ENCODE measurements around the gene FOXP1.

FOXP1 gene

DNA sequence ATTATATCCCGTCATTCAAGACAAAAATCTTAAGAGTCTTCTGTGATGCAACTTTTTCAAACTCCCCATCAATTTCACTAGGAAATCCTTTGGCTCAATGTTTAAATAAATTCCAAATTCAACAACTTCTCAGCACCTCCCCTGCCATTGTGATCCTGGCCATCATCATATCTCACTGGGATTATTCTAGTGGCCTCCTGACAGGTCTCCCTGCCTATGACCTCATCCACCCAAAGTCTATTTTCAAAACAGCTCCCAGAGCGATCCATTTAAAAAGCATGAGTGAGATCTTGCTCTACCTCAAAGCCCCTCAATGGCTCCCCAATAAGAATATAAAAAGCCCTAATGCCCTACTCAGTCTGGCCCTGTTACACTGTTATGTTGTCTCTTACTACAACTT lies 293.2 kb downstream of the FOXP1 start:
- no peak for DNase-seq

- DNase-seq = no peak
Measured at GRCh38 chr3:71288269-71288930, 295.1 kb downstream of the FOXP1 start.

- no peak for DNase-seq
Measured at GRCh38 chr3:71285086-71285485, 298.4 kb downstream of the FOXP1 start.

- DNase-seq = no peak
Measured at GRCh38 chr3:71282976-71283375, 300.6 kb downstream of the FOXP1 start.

DNA sequence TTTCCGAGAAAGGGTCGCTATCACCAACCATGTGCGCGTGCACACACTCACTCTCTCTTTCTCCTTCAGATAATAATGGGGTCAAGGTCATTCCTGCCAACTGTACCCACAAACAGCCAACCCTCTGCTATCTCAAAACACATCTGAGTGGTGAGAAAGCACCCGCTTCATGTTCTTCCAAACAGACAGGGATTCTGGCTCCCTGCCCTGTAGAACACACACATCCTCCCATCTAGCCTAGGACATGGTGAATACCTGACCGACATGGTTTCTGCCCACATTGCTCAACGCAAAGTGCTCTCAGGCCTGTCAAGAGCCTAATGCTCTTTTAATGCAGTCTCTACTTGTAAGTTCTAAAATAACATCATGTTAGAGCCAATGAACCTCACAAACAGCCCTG lies 302.2 kb downstream of the FOXP1 start:
- no peak for DNase-seq

GRCh38 chr3:71277341-71277740 lies 306.2 kb downstream of the FOXP1 start:
- no peak for DNase-seq

DNA sequence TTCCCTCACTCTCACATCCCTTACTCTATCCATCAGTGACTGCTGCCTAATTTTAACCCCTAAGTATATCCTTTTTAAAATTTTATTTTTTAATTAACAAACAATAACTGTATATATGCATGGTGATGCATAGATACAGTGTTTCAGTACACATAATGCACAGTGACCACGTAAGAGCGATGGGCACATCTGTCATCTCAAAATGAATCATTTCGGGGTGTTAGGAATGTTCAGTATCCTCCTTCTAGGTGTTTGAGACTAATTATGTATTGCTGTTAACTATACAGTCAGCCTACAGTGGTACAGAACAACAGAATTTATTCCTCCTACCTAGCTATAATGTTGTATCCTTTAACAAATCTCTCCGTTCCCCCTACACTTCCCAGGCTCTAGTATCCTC lies 307.0 kb downstream of the FOXP1 start:
- no peak for DNase-seq

DNA sequence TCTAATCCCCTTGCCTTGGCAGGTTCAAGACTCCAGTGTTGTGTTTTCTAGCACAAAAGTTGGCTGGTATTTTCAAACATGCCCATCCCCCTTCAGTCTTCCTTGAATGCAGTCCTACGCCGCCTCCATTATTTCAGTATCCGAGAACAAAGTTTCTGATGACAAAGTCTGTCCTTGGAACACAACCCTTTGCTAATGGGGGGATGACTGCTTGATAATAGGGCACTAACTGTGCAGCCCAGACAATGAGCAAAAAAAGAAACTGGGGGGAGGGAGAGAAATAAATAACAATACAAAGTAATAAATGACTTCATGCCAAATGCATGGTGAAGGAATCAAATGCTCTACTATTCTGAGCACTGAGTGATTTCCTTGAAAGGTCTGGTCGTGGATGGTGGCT lies 310.1 kb downstream of the FOXP1 start:
- no peak for DNase-seq

DNA sequence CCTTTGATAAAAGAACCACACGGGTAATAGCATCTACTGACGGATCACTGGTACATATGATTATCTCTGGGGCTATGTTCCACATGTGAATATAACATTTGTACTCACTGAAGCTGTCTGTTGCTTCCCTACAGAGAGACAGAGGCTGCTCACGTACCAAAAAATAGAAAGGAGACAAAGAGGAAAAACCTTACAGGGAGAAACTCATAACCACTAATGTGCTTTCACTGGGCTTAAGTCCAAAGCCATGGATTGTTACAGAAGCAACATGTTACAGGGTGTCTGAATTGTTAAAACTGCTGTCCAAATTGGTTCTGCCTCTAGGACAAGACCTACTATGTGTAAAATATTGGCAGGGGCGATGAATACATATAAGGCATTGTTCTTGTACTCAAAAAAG lies 311.9 kb downstream of the FOXP1 start:
- no peak for DNase-seq

DNA sequence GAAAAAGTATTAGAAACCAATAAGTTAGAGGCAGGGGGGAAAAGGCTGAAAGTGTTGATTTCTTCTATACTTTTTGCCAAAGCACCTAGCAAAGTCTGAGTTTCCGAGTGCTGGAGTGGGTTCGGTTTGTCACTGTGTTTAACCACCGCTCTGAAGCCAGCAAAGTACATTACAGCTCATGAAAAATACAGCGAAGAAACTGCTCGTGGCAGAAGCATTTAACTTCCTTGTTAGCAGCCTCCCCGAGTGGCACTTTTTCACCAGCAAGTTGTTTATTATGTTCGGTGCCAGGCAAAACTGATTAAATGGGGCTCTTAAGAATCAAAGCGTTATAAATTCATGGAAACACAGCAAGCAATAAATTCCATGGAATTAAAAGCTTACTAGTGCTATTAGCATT lies 313.6 kb downstream of the FOXP1 start:
- no peak for DNase-seq

DNA sequence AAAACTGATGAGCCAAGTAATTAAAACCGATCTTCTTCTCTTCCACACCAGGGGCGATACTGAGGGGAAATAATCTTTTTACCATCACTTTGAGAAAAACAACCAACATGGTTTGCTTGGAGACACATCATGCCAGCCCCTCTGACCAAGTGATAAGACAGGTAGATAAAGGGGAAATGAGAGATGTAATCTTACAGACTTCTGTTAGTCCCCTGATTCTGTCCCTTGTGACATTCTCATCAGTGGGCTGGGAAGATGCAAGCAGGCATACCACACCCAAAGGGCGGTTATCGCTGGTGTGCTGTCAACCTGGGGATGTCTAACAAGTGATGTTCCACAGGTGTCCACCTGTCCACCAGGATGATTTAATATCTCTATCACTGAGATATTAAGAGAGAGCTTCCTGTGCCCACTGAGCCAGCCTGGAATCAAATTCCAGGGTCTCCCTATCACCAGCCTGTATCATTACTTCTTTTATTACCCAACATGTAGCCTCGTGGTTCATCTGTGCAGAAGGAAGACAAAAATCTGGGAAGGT lies 315.0 kb downstream of the FOXP1 start:
- DNase-seq = no peak

DNA sequence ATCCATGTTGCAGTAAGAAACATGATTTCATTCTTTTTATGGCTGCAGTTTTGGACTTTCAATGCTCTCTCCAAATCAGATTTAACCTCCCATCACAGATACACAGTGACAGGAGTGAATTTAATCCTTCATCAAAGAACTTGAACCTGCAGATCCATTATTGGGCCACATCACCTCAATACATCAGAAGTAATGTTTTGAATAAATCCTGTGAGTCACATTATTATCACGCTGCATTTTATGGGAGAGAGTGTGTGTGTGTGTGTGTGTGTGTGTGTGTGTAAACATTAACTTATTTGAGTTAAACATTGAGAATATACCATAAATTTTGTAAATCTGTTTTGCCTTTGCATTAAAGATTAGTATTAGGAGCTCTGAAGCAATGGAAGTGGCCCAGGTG lies 316.7 kb downstream of the FOXP1 start:
- no peak for DNase-seq

- DNase-seq = no peak
Measured at GRCh38 chr3:71265365-71265915, 318.1 kb downstream of the FOXP1 start.

DNA sequence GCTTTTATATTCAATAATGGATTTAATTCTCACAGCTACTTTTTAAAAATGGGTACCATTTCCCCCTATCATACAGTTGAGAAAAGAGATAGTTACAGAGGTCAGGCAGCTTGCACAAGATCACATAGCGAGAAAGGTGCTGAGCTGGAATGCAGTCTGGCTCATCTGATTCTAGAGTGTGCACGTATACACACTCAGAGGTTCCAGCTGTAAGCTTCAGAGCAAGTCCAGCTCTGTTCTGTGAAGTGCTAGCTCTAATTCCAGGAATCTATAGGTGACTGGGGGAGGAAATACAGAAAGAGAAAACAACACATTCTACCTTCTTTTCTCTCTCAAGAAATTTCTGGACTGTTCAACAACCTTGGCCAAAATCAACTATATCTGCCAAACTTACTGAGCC lies 318.7 kb downstream of the FOXP1 start:
- DNase-seq = no peak

DNA sequence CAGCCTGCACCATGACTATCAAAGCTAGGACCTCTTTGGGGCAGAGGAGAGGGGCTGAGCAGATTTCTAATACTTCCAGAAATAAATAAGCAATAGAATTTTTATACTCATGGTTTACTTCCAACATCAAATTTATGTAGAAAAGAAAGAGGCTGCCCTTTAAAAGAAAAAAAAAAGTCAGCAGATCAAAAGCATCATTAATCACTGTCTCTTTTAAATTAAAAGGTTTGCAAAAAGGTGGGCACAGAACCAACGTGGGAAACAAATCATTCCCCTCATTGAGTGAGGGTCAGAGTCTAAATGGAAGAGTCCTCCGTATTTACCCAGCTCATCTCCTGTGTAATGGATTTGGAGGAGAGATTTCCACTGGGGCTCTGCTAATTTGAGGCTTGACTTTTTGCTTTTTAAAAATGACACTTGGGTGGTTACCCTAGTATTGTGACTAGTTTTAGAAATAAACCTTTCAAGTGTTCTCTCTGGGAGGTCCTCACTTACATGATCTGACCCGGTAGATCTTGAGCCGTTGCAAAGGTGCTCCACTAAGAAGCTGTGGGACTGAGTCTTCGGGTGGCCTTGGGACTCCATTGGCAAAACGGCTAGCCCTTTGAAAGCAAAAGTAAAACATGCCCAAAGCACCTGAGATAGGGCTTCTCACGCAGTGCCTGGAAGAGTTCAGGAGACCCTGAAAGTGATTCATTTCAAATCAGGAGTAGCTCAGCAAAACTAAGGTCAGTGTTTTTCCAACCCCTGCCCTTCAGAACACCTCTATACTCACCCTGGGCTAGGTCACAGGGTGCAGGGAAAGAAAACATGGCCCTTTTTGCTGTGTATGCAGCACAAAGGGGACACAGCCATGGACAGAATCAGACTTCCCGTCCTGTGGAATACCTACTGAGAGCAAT lies 320.9 kb downstream of the FOXP1 start:
- no peak for DNase-seq

DNA sequence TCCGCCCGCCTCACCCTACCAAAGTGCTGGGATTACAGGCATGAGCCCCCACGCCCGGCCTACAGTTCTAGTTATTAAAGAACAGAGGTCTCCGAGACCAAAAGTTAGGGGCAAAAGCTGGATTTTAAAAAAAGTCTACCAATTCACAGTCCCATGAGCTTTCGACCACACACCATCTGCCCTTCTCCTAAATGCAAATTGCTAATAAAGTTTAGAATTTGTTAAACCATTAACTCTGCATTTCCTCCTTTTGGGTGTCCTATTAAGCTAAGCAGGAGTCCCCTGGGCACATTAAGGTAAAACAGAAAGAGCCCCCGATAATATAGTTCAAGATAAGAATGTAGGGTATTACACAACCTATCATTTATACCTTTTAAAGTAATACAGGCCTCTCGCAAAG lies 322.7 kb downstream of the FOXP1 start:
- DNase-seq = no peak

- DNase-seq = no peak
Measured at GRCh38 chr3:71258526-71258925, 325.0 kb downstream of the FOXP1 start.

GRCh38 chr3:71258116-71258515 lies 325.4 kb downstream of the FOXP1 start:
- peak; percentile 16 for DNase-seq

GRCh38 chr3:71255498-71255897 lies 328.0 kb downstream of the FOXP1 start:
- no peak for DNase-seq

DNA sequence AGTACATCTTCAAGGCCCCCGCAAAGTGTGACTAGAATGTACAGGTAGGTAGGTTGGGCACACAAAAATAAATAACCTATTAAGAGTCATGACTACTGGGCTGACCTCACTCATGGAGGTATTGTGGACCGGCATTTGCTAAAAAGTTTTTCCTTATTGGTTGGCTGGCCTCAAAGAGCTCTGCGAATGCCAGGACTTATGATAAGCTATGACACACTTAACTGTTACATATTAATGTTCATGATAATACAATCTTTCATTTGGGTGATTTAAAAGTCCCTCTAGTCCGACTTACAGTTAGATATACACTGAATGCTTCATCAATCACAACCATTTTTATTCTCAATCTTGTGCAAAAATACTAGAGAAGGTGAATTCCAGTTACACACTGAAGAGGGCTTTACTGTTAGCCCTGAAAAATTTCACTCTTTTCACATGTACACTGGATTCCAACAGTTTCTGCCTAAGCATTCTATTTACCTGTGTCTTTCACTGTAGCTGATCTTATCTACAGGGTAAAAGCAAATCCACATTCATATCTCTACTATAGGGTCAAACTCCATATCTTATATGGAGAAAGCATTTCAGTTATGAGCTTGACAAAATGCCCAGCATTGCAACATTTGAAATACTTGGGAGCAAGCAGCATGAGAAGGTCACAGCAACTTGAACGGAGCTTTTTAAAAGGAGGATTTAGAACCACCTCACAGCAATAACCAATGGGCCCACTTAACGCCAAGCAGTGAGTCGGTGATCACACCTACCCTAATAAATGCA lies 329.1 kb downstream of the FOXP1 start:
- peak; percentile 20 for DNase-seq

GRCh38 chr3:71253169-71253568 lies 330.4 kb downstream of the FOXP1 start:
- no peak for DNase-seq

DNA sequence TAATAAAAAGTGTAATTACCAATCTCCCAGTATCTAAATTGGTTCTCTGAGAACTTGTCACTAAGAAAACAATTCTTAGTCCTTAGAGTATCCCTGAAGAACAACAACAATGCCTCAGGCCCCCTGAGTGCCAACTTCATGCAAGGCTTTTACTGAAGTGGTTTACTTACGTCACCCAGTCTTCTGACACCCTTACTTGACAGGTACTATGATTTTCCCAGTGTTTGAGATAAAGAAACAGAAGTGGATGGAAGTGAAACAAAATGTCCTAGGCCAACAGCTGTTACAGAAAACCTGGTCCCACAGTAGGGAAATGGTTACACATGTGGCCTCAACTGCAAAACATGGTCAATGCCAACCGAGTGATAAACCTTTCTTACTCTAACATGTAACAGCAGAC lies 331.1 kb downstream of the FOXP1 start:
- DNase-seq = no peak

DNA sequence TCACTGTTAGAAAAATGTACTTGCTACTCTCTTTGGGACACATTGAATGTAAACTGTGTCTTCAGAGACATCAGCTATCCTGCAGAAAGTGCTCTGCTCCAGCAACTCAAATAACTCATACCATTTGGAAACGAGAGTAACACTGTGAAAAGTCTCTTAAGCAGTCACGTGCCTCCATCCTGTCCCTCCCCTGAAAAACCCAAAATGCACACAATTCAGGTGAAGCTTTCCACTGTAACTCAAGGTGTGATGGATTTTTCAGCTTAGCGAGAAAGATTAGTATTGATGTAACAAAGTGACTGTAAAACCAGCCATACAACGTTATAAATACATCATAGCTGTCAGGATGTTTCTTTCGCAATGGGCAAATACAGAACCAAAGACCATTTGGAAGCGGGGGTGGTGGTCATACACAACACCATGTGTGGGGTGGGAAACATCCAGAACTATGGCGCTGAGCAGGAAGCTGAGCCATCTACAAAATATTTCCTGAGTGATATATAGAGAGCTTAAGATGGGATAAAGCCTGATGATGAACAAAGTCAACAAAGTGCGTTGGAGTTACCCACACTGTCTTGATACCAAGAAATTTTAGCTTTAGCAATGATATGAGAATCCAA lies 332.3 kb downstream of the FOXP1 start:
- DNase-seq = no peak

Measured in stimulated activated CD8-positive, alpha-beta memory T cell treated with anti-CD3 and anti-CD28 coated beads, Interleukin-4, amount 100 ng/mL, for 48 hours (primary cell).